HG03108 (cell line): Measurements from ENCODE around the gene CDC34.

ENCODE experiments used
- ATAC-seq: cut with Tn5 transposase; IDR thresholded peaks from one replicate; pipeline ENCODE4 v1.9.1; 2021; ENCODE audit warnings: moderate library complexity; ENCODE audit not compliant: unreplicated experiment

CDC34 gene

GRCh38 chr19:540867-541637 lies 9.5 kb downstream of the CDC34 start:
- no peak for ATAC-seq

GRCh38 chr19:541699-542098 lies 10.1 kb downstream of the CDC34 start:
- no peak for ATAC-seq

GRCh38 chr19:542173-542866 lies 10.8 kb downstream of the CDC34 start:
- ATAC-seq, result no peak

- no peak for ATAC-seq
Measured at GRCh38 chr19:543910-544608, 12.5 kb downstream of the CDC34 start, which contains the start of gene GZMM. Gene GZMM (plus strand): TSS chr19:544053. CDS start chr19:544072, 19 bp downstream.

GRCh38 chr19:547117-547516 lies 15.6 kb downstream of the CDC34 start:
- ATAC-seq, result no peak

- no peak for ATAC-seq
Measured at GRCh38 chr19:547836-548720, 16.5 kb downstream of the CDC34 start.

- ATAC-seq, result no peak
Measured at GRCh38 chr19:548886-549830, 17.6 kb downstream of the CDC34 start.

- no peak for ATAC-seq
Measured at GRCh38 chr19:554817-555216, 23.3 kb downstream of the CDC34 start.

GRCh38 chr19:555474-555808 lies 23.9 kb downstream of the CDC34 start:
- ATAC-seq, result no peak

- ATAC-seq, result no peak
Measured at GRCh38 chr19:556611-557382, 25.2 kb downstream of the CDC34 start.

- no peak for ATAC-seq
Measured at GRCh38 chr19:558770-559439, 27.3 kb downstream of the CDC34 start.

- no peak for ATAC-seq
Measured at GRCh38 chr19:560121-560520, 28.6 kb downstream of the CDC34 start.

GRCh38 chr19:566403-566802 lies 34.8 kb downstream of the CDC34 start:
- ATAC-seq, result no peak

- ATAC-seq, result no peak
Measured at GRCh38 chr19:566844-567243, 35.3 kb downstream of the CDC34 start.

- ATAC-seq, result no peak
Measured at GRCh38 chr19:567296-567900, 35.8 kb downstream of the CDC34 start.

- no peak for ATAC-seq
Measured at GRCh38 chr19:570251-570686, 38.7 kb downstream of the CDC34 start.

GRCh38 chr19:570937-571565 lies 39.5 kb downstream of the CDC34 start:
- no peak for ATAC-seq

GRCh38 chr19:571566-571974 lies 40.0 kb downstream of the CDC34 start:
- ATAC-seq, result no peak
